Right lobe of liver (tissue), 6 donors: ENCODE results near the gene SPOCD1. TPM values are rescaled to one million over a fixed set of nuclear protein-coding genes. Genes with fewer than 3 reads are reported as not detected.
A peak's percentile ranks its signal among the peaks of the same experiment; 100 is the strongest.

Source experiments
- ATAC-seq, 4 donors: fragments of 200-7000 bp; cut with Tn5 transposase; one replicate each; pipeline ENCODE4 v1.9.1; 2020; ENCODE audit warnings: mild to moderate bottlenecking in 4 of 4, moderate library complexity in 4 of 4
- DNase-seq, 3 donors: peaks; one replicate each; pipeline ENCODE4 v3.0.0-alpha.2; 2020
- H3K27ac ChIP-seq, 3 donors: fragments of 200-600 bp; one replicate each; pipeline ENCODE4 v1.8.0; 2022
- H3K27me3 ChIP-seq, 2 donors: fragments of 200-600 bp; one replicate each; pipeline ENCODE4 v1.8.0; 2022
- H3K36me3 ChIP-seq, 4 donors: fragments of 200-600 bp; sonication (generic) in 1 of 4; one replicate each; pipeline versions ENCODE4 v1.5.1 to v1.8.0; 2017 to 2022; ENCODE audit warnings: control low read depth in 1 of 4
- H3K4me1 ChIP-seq, 4 donors: fragments of 200-600 bp; sonication (generic) in 1 of 4; one replicate each; pipeline versions ENCODE4 v1.5.1 to v1.8.0; 2017 to 2022; ENCODE audit warnings: control low read depth in 1 of 4
- H3K4me3 ChIP-seq, 3 donors: fragments of 200-600 bp; one replicate each; pipeline ENCODE4 v1.8.0; 2022
- H3K9me3 ChIP-seq, 4 donors: fragments of 200-600 bp; sonication (generic) in 1 of 4; one replicate each; pipeline versions ENCODE4 v1.5.1 to v1.8.0; 2017 to 2022; ENCODE audit warnings: control low read depth in 1 of 4
- CTCF ChIP-seq, 4 donors: fragments of 200-600 bp in 3 of 4; fragments of 450-650 bp in 1 of 4; IDR thresholded peaks; one replicate each; pipeline versions ENCODE4 v1.5.1 to v1.8.0; 2016 to 2022; ENCODE audit warnings: antibody characterized with exemption in 4 of 4, mild to moderate bottlenecking in 2 of 4
- POLR2A ChIP-seq: fragments of 450-650 bp; IDR thresholded peaks from one replicate; pipeline ENCODE4 v1.6.1; 2017; ENCODE audit warnings: antibody characterized with exemption, mild to moderate bottlenecking
- WGBS: methylation state at CpG from one replicate; pipeline ENCODE4 v1.1.6; 2018; ENCODE audit warnings: low coverage, low lambda C conversion rate; ENCODE audit not compliant: insufficient coverage; ENCODE audit errors: missing lambda C conversion rate; 5-methylcytosine and 5-hydroxymethylcytosine counted together
- intact Hi-C, 2 donors: fragments of 100-400 bp; cut with DNase I; formaldehyde crosslinking; loops; one replicate each; pipeline versions ENCODE4 v1.11.2 to v1.14.1; 2022
- total RNA-seq, 6 experiments: library from RNA; depleted of rRNA in 2 of 6; stranded (reverse); fragments of >200 nt in 2 of 6; fragmentation: NEBNext Ultra II Directional in 3 of 6; extraction: Animal tissue kit (Norgen Biotek cat#: 25700) in 3 of 6; gene quantifications; one replicate each; pipeline versions ENCODE4 v1.1.0 to v1.2.4, GENCODE V29; 2016 to 2023
- donor health status: DM: no; HTN: yes; CAD: no.
- donor health status: DM: no; HTN: no; CAD: no.
- donor health status: DM: no; HTN: no; CAD: no.
- donor health status: DM: no; HTN: yes; CAD: no.
- donor health status: DM: no; HTN: yes; CAD: no.

SPOCD1 gene
- total RNA-seq, 6 experiments from 2014 or later, result 0.15 to 0.74 (median 0.36) TPM; not detected in 2

DNA sequence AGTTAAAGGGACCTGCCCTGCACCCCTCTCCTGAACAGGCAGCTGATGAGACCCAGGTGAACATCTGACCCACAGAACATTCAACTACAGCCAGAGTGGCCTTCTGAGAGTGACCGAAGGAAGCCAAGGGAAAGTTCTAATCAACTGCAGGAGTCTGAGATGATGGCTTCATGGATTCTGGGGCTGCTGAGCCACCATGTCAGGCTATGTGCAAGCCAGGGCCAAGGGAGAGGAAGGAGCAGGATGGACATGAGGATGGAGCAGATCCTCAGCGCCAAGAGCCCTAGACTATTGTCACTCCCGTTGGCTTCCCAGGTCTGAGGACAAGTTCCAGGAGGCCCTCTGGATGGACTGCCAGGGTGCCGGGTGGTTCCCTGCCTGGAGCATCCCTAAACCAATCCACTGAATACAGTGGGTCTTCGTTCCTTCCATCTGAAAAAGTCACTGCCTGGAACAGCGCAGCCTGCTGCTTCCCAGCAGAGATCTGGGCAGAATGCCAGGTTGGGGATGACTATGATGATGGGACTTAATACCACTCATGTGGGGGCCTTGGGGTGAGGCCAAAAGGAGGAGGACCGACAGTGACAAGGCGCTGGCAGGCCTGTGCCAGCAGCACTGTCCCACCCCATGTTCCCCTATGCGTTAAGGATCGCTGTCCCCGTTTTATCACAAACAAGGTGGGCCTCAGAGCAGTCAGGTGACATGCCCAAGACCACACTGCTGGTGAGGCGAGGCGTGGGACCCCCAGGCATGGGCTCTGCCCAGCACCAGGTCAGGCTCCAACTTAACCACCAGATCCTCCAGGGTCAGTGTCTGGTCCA is 19.8 kb downstream of the SPOCD1 start:
- peak in 2 of 3 donors; percentile 7 to 52 for DNase-seq
- no peaks in the 10 kb centered on the region for H3K9me3 ChIP-seq
- ATAC-seq, result no peak
- WGBS, result 58% methylated on average over 3 of the region's 13 CpGs
- H3K4me3 ChIP-seq, result no peak overlapping the region
- TF ChIP-seq CTCF (IDR thresholded peaks at IDR 0.05), result no peak
- no peak for TF ChIP-seq POLR2A
- H3K27ac ChIP-seq, result no peak overlapping the region
- no peaks in the 10 kb centered on the region for H3K36me3 ChIP-seq
- no peaks in the 10 kb centered on the region for H3K27me3 ChIP-seq
- no peaks in the 10 kb centered on the region for H3K4me1 ChIP-seq
- intact Hi-C loops, result no loop called here

- 42% methylated on average over 2 of the region's 2 CpGs for WGBS
- DNase-seq (no peak), ATAC-seq (no peak)
- no peak for TF ChIP-seq CTCF (IDR thresholded peaks at IDR 0.05)
- no peak for TF ChIP-seq POLR2A
- Histone ChIP-seq H3K36me3 (no peaks in the 10 kb centered on the region), H3K9me3 (no peaks in the 10 kb centered on the region), H3K4me3 (no peak overlapping the region), H3K4me1 (no peaks in the 10 kb centered on the region), H3K27ac (no peak overlapping the region), H3K27me3 (no peaks in the 10 kb centered on the region)
- intact Hi-C loops, result no loop called here
These were observed 20.6 kb downstream of the SPOCD1 start for GRCh38 chr1:31795096-31795675.

DNA sequence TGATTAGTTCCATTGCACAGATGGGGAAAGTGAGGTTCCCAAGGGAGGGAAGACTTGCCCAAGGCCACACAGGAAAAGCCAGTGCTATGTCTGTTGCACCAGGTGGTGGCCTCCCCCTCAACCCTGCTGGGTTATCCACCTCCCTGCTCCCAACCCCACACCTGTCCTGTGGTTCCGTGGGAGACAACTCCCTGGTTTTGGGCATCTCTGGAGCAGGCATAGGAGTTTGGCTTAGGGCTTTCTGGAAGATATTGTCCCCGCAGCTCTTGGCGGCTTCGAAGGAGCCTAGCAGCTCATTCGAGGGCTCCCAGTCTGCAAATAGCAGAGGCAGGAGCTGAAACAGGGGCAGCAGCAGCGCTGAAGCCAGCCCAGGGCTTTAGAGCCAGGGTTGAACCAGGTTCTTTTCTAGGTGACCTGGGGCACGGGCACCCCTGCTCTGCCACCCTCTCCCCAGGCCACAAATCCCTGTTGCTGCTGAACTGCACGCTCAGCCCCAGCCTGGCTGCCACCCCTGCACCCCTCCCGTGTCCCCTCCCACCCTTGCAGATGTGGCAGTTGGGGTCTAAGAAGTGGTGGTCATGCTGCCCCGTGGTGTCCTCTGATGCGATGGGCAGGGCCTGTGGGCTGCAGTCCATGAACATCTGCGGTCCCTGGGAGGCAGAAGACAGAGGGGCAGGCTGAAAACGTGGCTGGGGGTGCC is 22.1 kb downstream of the SPOCD1 start:
- Histone ChIP-seq H3K36me3 (no peaks in the 10 kb centered on the region), H3K27ac (no peak overlapping the region), H3K9me3 (no peaks in the 10 kb centered on the region), H3K27me3 (no peaks in the 10 kb centered on the region), H3K4me3 (no peak overlapping the region), H3K4me1 (no peaks in the 10 kb centered on the region)
- intact Hi-C loops, result loop anchor here in 1 of 2 donors (5.0 kb wide), 1 partner anchor 131 kb away; no protein-coding TSS in a partner anchor
- 67% methylated on average over 4 of the region's 13 CpGs for WGBS
- peak; percentile 7 to 35 (median 28) for DNase-seq
- no peak for TF ChIP-seq POLR2A
- ATAC-seq, result no peak

GRCh38 chr1:31793086-31793485 is 22.7 kb downstream of the SPOCD1 start:
- Histone ChIP-seq H3K27me3 (no peaks in the 10 kb centered on the region), H3K4me1 (no peaks in the 10 kb centered on the region), H3K27ac (no peak overlapping the region), H3K36me3 (no peaks in the 10 kb centered on the region), H3K4me3 (no peak overlapping the region), H3K9me3 (no peaks in the 10 kb centered on the region)
- no peak for TF ChIP-seq POLR2A
- no peak for TF ChIP-seq CTCF (IDR thresholded peaks at IDR 0.05)
- WGBS, result 80% methylated on average over 1 of the region's 6 CpGs
- intact Hi-C loops, result loop anchor here in 1 of 2 donors (5.0 kb wide), 1 partner anchor 131 kb away; no protein-coding TSS in a partner anchor
- ATAC-seq (no peak), DNase-seq (peak in 2 of 3 donors; percentile 16 to 38)
